ENCODE data around the gene TAB2. TPM values are rescaled to one million over a fixed set of nuclear protein-coding genes. Genes with fewer than 3 reads are reported as not detected.

The TAB2 gene
- total and polyA plus RNA-seq, 2 experiments from 2014 or later, result 19.8 to 59.2 TPM

- ATAC-seq, result no peak
- no peaks in the 10 kb centered on the region for H3K27me3 ChIP-seq (ENCODE audit: insufficient read depth)
Observed at GRCh38 chr6:149311293-149311692, 6.2 kb upstream of the TAB2 start.

More at GRCh38 chr6:149311293-149311692, 6.2 kb upstream of the TAB2 start:
- Mint-ChIP-seq H3K36me3 (ENCODE audit: low read depth) (no peaks in the 10 kb centered on the region), H3K4me1 (peaks cover 11% of the 10 kb centered on the region), H3K27ac (no peak overlapping the region), H3K4me3 (no peak overlapping the region), H3K27me3 (ENCODE audit: insufficient read depth, low read depth, poor library complexity) (peaks cover 2% of the 10 kb centered on the region), H3K9me3 (no peaks in the 10 kb centered on the region; the same call in 2 of the 3 replicates)
- H3K9me2 ChIP-seq (ENCODE audit: insufficient read depth), result peaks cover 4% of the 10 kb centered on the region
- H3K4me3 ChIP-seq, result no peak overlapping the region
- H3K36me3 ChIP-seq (ENCODE audit: insufficient read depth), result no peaks in the 10 kb centered on the region
- peak overlapping the region; percentile 16; the same call in 1 of the 2 replicates for H2AFZ ChIP-seq
- H4K20me1 ChIP-seq (replicated peaks; ENCODE audit: insufficient read depth), result no peaks in the 10 kb centered on the region
- no peak overlapping the region for H3K27ac ChIP-seq (ENCODE audit: low read depth)
- no peaks in the 10 kb centered on the region for H3F3A ChIP-seq (replicated peaks; ENCODE audit: low read depth)
- no peaks in the 10 kb centered on the region for H3K79me2 ChIP-seq (replicated peaks; ENCODE audit: insufficient read depth)
- peaks cover 18% of the 10 kb centered on the region for H3K4me1 ChIP-seq (ENCODE audit: insufficient read depth)
- DNase-seq (ENCODE audit: low spot score), result no peak
- no peak for TF ChIP-seq NANOG (IDR thresholded peaks at IDR 0.05; ENCODE audit: borderline replicate concordance)
- TF ChIP-seq ZNF462 (CRISPR knock-in tag; IDR thresholded peaks at IDR 0.05), result no peak
- TF ChIP-seq CREB1 (CRISPR knock-in tag; IDR thresholded peaks at IDR 0.05; ENCODE audit: low read depth), result no peak
- TF ChIP-seq STAT1 (IDR thresholded peaks at IDR 0.05; ENCODE audit: unreplicated experiment), result no peak
- no peak for TF ChIP-seq EZH2phosphoT487 (IDR thresholded peaks at IDR 0.05; ENCODE audit: unreplicated experiment)
- TF ChIP-seq CTCF (conservative IDR thresholded peaks at IDR 0.05; ENCODE audit: low read depth in 2 of 2), result no peak
- TF ChIP-seq ZNF114 (CRISPR knock-in tag; IDR thresholded peaks at IDR 0.05), result no peak
- TF ChIP-seq EZH2 (IDR thresholded peaks at IDR 0.05; ENCODE audit: low read depth, unreplicated experiment), result no peak
- TF ChIP-seq ZNF331 (CRISPR knock-in tag; IDR thresholded peaks at IDR 0.05; ENCODE audit: low read depth), result no peak
- TF ChIP-seq REST (IDR thresholded peaks at IDR 0.05; ENCODE audit: unreplicated experiment), result no peak
- H3K4me2 ChIP-seq, result no peak overlapping the region
